ENCODE measurements around the gene DSCAML1.
"Not testable (repeated sequence)": the region's sequence is repeated elsewhere in the genome, so short reads cannot be mapped to it uniquely, and the experiment has no call there.

DSCAML1 gene

GRCh38 chr11:117417856-117418255 lies 379.2 kb downstream of the DSCAML1 start:
- DNase-seq = no peak

- no peak for DNase-seq
Measured at GRCh38 chr11:117417342-117417741, 379.7 kb downstream of the DSCAML1 start.

GRCh38 chr11:117415358-117415896 lies 381.6 kb downstream of the DSCAML1 start:
- no peak for DNase-seq

- no peak for DNase-seq
Measured at GRCh38 chr11:117414724-117415123, 382.3 kb downstream of the DSCAML1 start.

- no peak for DNase-seq
Measured at GRCh38 chr11:117413616-117414015, 383.4 kb downstream of the DSCAML1 start.

- DNase-seq = no peak
Measured at GRCh38 chr11:117412653-117413275, 384.3 kb downstream of the DSCAML1 start.

- no peak for DNase-seq
Measured at GRCh38 chr11:117412176-117412575, 384.8 kb downstream of the DSCAML1 start.

GRCh38 chr11:117411736-117412135 lies 385.3 kb downstream of the DSCAML1 start:
- DNase-seq = no peak

GRCh38 chr11:117410861-117411710 lies 385.9 kb downstream of the DSCAML1 start:
- no peak for DNase-seq

GRCh38 chr11:117410238-117410637 lies 386.8 kb downstream of the DSCAML1 start:
- no peak for DNase-seq

GRCh38 chr11:117409511-117409910 lies 387.5 kb downstream of the DSCAML1 start:
- DNase-seq = no peak

- no peak for DNase-seq
Measured at GRCh38 chr11:117408356-117408755, 388.7 kb downstream of the DSCAML1 start.

- no peak for DNase-seq
Measured at GRCh38 chr11:117407016-117407415, 390.0 kb downstream of the DSCAML1 start.

GRCh38 chr11:117405898-117406297 lies 391.1 kb downstream of the DSCAML1 start:
- DNase-seq = not testable (repeated sequence)

GRCh38 chr11:117399100-117399840 lies 397.7 kb downstream of the DSCAML1 start:
- DNase-seq = not testable (repeated sequence)

- not testable (repeated sequence) for DNase-seq
Measured at GRCh38 chr11:117398618-117399017, 398.4 kb downstream of the DSCAML1 start.

GRCh38 chr11:117396970-117397369 lies 400.0 kb downstream of the DSCAML1 start:
- DNase-seq = no peak

GRCh38 chr11:117395476-117395875 lies 401.5 kb downstream of the DSCAML1 start:
- no peak for DNase-seq

GRCh38 chr11:117394221-117394925 lies 402.6 kb downstream of the DSCAML1 start:
- no peak for DNase-seq

GRCh38 chr11:117392979-117393378 lies 404.0 kb downstream of the DSCAML1 start:
- no peak for DNase-seq

- DNase-seq = no peak
Measured at GRCh38 chr11:117392001-117392690, 404.9 kb downstream of the DSCAML1 start.

GRCh38 chr11:117391181-117391580 lies 405.8 kb downstream of the DSCAML1 start:
- DNase-seq = no peak

All from CD4-positive, alpha-beta T cell treated with Interleukin-4 for 1 hour (primary cell).